Mesodermal cell (in vitro differentiated cells): Measurements from ENCODE around the gene GFPT2.

ENCODE experiments used
- H3K27ac ChIP-seq: 2 replicates; pipeline ENCODE4 v1.7.0; 2013; ENCODE audit warnings: mild to moderate bottlenecking, low read depth, low read length, moderate library complexity; ENCODE audit not compliant: severe bottlenecking
- H3K36me3 ChIP-seq: 2 replicates; pipeline ENCODE4 v1.7.1; 2013; ENCODE audit warnings: mild to moderate bottlenecking, low read length, moderate library complexity; ENCODE audit not compliant: control insufficient read depth, insufficient read depth
- H3K4me1 ChIP-seq: one replicate; pipeline ENCODE4 v1.7.1; 2013; ENCODE audit warnings: mild to moderate bottlenecking, low read length; ENCODE audit not compliant: insufficient read depth, control insufficient read depth, poor library complexity, severe bottlenecking
- H3K4me3 ChIP-seq: 2 replicates; pipeline ENCODE4 v1.7.0; 2013; ENCODE audit warnings: low read length, control low read depth, mild to moderate bottlenecking; ENCODE audit not compliant: insufficient read depth, poor library complexity, severe bottlenecking; ENCODE audit errors: extremely low read depth
- H3K9me3 ChIP-seq: 2 replicates; pipeline ENCODE4 v1.7.1; 2013; ENCODE audit warnings: mild to moderate bottlenecking, low read length, moderate library complexity; ENCODE audit not compliant: control insufficient read depth
- WGBS, 2 experiments: methylation state at CpG; one replicate each; pipeline ENCODE4 v1.1.5; 2013; ENCODE audit warnings: missing lambda C conversion rate in 2 of 2; ENCODE audit not compliant: insufficient coverage in 2 of 2; 5-methylcytosine and 5-hydroxymethylcytosine counted together

Gene GFPT2

DNA sequence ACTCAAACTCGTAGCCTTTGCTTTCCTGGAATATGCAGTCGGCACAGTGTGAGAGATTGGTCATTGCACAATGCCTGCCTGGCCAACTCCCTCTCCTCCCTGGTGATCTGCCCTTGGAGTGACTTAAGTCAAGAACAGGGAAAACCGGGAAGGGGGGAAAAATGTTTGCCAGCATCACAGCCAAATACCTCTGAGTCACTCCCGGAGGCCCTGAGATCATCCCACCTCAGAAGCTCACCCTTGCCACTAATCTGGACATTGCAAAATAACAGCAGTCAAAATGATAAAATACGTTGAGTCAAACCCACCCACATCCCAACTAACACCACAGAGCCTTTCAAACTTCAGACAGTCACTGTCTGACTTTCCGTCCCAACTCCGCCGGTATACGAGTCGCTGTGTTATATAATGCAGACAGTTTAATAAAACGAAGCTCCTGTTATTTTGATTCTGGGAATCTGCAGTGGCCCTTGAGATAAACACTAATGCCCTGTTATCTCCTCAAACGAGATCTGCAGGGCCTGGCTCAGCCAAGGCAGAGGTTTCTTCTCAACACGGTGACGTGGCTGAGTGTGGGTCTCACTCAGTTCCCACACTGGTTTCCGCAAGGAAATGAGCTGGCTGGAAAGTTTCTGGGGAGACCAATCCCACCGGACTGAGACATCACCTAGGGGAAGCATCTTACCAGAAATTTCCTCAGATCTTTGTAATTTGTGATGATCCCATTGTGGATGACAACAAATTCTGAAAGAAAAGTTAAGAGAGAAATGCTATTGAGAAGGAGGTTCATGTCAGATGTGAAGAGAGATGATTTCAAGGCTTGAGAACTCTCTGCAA is 22.1 kb downstream of the GFPT2 start:
- H3K4me3 ChIP-seq = no peak overlapping the region
- H3K9me3 ChIP-seq = no peaks in the 10 kb centered on the region
- peak overlapping the region; percentile 100 for H3K27ac ChIP-seq
- H3K4me1 ChIP-seq = peaks cover 29% of the 10 kb centered on the region
- 58 to 65% methylated on average over 13 to 15 of the region's 16 CpGs for WGBS, 2 experiments
- H3K36me3 ChIP-seq = peaks cover 65% of the 10 kb centered on the region

DNA sequence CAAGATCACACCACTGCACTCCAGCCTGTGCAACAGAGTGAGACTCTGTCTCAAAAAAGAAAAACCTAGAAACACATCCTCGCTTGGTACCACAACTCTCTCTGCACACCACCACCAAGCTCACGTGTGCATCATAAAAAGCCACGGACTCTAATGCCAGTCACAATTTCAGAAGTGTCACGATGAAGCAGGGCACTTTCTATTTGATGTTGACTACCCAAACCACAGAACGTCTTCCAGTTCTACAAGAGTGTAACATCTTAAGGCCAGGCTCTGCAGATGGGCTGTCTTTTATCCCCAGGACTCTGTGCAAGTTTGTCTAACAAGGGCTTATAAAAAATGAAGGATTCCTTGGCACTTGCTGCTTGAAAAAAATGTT is 22.9 kb downstream of the GFPT2 start:
- Histone ChIP-seq H3K4me1 (peaks cover 32% of the 10 kb centered on the region), H3K4me3 (no peak overlapping the region), H3K27ac (peak overlapping the region; percentile 100), H3K36me3 (peaks cover 58% of the 10 kb centered on the region), H3K9me3 (no peaks in the 10 kb centered on the region)
- 86 to 100% methylated on average over 3 to 5 of the region's 5 CpGs for WGBS, 2 experiments

DNA sequence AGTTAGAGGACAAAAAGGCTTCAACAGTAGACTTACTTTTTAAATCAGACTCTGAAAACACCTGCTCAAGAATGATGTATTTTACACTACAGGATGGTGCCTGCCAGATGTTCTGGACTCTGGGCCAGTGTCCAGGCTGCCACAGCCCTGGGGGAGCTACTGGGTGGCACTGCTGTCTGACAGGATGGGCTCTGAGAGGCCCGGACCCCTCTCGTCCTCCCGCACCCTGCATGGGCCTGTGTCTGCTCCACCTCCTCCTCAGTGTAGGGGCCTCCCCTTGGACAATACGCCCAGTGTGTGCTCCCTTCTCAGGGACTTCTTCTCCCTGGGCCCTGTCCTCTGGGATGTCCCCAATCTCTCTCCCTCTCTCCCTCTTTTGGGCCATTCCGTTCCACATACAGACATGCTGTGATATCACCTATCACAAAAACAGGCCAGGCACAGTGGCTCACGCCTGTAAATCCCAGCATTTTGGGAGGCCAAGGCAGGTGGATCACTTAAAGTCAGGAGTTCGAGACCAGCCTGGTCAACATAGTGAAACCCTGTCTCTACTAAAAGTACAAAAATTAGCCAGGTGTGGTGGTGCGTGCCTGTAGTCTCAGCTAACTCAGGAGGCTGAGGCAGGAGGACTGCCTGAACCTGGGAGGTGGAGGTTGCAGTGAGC is 23.4 kb downstream of the GFPT2 start:
- peak overlapping the region; percentile 23 for H3K27ac ChIP-seq
- WGBS, 2 experiments = 89 to 94% methylated on average over 7 of the region's 8 CpGs

DNA sequence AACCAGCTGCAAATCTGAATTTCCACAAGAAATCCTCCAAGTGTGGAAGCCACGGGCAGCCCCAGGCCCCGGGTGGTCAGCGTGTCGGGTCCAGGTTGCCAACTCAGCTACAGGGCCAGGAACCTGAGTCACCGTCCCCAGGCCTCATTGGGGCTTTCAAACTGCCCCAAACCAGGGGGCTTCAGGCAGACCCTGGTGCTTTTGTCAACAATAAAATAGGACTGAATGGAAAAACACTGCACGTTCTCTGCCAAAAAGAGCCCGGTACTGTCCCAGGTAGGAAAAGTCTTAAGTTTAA is 24.0 kb downstream of the GFPT2 start:
- H3K36me3 ChIP-seq = peaks cover 56% of the 10 kb centered on the region
- H3K27ac ChIP-seq = no peak overlapping the region
- peaks cover 34% of the 10 kb centered on the region for H3K4me1 ChIP-seq
- no peak overlapping the region for H3K4me3 ChIP-seq
- 84 to 87% methylated on average over 7 of the region's 7 CpGs for WGBS, 2 experiments
- no peaks in the 10 kb centered on the region for H3K9me3 ChIP-seq

More for the DNA sequence above, 23.4 kb downstream of the GFPT2 start:
- Histone ChIP-seq H3K9me3 (no peaks in the 10 kb centered on the region), H3K36me3 (peaks cover 56% of the 10 kb centered on the region), H3K4me3 (no peak overlapping the region), H3K4me1 (peaks cover 36% of the 10 kb centered on the region)

DNA sequence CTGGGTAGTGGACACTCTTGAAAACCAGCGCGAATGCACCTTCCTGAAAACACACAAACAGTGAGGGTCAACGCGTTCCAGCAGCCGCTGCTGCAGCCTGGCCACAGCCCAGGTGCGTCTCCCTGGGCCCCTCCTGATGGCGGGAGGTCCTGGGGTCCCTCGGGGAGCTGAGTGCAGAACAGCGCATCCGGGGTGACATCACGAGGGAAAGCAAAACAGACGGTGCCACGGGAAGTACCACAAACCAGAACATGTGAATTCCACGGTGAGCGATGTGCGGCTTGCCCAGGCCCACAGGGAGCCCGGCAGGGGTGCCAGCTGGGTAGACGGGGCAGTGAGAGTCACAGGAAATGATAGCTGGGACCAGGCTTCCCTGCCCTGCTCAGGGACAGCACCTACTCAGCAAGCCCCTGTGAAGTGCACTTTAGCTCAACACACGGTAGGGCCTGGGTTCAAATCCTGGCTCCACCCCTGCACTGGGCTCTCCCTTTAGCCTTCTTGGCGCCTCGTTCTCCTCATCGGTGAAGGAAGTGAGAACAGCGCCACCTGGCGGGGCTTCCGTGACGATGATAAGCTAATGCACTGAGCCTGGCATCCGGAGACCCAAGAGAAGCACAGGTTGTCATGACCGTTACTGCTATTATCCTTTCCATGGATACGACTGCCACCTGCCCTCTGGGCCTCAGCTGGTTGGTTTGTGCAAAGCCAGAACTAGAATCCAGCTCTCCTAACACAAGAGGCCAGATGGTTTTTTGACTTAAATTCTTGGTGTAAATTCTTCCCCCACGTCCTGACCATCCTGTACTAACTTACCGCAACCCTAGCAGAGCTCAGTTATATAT is 24.6 kb downstream of the GFPT2 start:
- WGBS, 2 experiments = 82 to 85% methylated on average over 28 to 31 of the region's 31 CpGs
- Histone ChIP-seq H3K4me1 (peaks cover 35% of the 10 kb centered on the region), H3K27ac (no peak overlapping the region), H3K9me3 (no peaks in the 10 kb centered on the region), H3K36me3 (peaks cover 57% of the 10 kb centered on the region), H3K4me3 (no peak overlapping the region)

DNA sequence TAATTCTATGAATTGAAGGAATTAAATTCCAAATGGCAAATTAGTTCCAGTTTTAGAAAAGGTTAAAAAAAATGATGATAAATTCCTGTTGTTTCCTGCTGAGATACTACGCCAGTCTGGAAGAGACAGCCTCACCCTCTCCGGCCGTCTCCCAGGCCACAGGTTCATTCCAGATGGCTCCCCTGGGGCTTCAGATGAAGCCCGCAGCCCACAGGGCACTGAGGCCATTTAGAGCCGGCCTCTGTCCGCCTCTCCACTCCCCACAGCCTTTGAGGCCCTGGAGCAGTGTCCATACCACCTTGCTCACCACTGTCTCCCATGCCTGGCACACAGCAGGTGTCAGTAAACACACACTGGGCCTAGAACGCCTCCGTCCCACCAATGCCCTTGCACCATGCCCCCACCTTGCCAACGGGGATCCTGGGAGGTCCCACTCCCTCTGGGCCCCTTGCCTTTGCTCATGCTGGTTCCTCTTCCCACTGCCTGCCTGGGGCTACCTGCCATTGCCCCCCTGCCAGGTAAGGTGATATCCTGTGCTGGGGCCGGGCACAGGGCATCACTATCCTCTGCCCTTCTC is 26.1 kb downstream of the GFPT2 start:
- Histone ChIP-seq H3K9me3 (no peaks in the 10 kb centered on the region), H3K27ac (no peak overlapping the region), H3K4me1 (peaks cover 35% of the 10 kb centered on the region), H3K36me3 (peaks cover 63% of the 10 kb centered on the region), H3K4me3 (no peak overlapping the region)
- WGBS, 2 experiments = 90 to 96% methylated on average over 10 of the region's 10 CpGs

DNA sequence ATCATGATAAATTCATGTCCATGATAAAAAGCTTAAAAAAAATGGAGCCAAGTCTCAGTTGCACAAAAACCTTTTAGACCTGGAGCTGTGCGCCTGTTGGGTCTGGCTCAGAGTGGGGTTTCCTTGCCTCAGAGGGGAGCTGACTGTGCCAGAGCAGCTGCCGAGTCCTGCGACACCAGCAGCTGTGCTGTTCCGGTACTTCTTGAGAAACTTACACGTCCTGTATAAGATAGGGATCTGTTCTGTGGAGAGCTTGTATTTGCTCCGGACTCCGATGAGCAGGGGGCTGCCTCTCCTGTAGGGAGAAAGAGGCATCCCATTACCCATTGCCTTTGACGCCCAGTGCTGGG is 28.6 kb downstream of the GFPT2 start:
- H3K27ac ChIP-seq = no peak overlapping the region

DNA sequence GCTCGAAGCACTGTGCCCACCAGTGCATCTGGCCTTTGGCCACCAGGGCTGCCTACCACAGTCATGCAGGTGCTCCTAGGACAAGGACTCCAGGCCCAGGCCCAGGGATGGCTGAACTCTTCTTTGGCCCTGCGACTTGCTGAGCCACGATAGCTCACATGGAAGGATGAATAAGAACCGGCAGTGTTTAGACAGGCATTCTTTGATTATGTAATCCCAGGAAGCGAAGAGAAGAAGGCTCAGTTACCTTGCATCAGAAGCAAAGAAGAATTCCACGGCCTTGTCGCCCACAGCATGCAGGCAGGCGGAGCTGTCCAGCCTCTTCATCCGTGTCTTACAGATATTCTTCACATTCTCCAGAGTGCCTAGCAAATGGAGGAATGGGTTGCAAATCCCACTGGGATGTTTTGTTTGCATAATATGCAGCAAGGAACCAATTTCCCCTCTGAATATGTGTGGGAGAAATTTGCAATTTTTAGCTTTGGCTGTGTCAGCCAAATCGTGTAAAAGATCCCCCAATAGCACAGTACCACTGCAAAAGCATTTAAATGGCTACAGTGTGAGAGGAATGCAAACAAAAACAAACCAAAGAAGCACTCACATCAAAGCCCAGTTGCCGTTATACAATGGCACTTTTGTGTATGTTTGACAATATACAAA is 29.1 kb downstream of the GFPT2 start:
- Histone ChIP-seq H3K36me3 (peaks cover 78% of the 10 kb centered on the region), H3K9me3 (no peaks in the 10 kb centered on the region), H3K27ac (no peak overlapping the region), H3K4me1 (peaks cover 14% of the 10 kb centered on the region), H3K4me3 (no peak overlapping the region)
- WGBS, 2 experiments = 88 to 90% methylated on average over 5 to 8 of the region's 11 CpGs

More for the DNA sequence above, 28.6 kb downstream of the GFPT2 start:
- Histone ChIP-seq H3K4me1 (peaks cover 15% of the 10 kb centered on the region), H3K4me3 (no peak overlapping the region), H3K36me3 (peaks cover 75% of the 10 kb centered on the region), H3K9me3 (no peaks in the 10 kb centered on the region)
- 92 to 95% methylated on average over 5 to 8 of the region's 8 CpGs for WGBS, 2 experiments

DNA sequence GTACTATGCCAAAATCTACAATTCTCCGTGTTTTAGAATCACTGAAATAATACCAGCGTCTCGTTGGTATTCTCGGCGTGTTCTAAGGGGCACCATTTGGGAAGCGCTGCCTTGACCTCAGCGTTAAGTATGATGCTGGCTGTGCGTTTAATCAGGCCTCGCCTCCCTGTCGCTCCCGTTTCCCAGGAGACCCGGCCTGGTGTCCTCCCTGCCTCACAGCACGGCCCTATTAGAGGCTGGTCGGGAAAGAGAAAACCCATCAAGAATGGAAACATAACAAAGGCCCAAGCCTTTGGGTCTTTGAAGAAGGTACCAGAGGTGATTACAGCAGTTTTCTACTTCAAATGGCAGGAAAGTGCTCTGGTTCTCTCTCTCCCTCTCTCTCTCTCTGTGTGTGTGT is 30.0 kb downstream of the GFPT2 start:
- Histone ChIP-seq H3K4me3 (no peak overlapping the region), H3K9me3 (no peaks in the 10 kb centered on the region), H3K27ac (no peak overlapping the region), H3K4me1 (peaks cover 14% of the 10 kb centered on the region), H3K36me3 (peaks cover 77% of the 10 kb centered on the region)
- 95 to 98% methylated on average over 10 to 14 of the region's 14 CpGs for WGBS, 2 experiments

DNA sequence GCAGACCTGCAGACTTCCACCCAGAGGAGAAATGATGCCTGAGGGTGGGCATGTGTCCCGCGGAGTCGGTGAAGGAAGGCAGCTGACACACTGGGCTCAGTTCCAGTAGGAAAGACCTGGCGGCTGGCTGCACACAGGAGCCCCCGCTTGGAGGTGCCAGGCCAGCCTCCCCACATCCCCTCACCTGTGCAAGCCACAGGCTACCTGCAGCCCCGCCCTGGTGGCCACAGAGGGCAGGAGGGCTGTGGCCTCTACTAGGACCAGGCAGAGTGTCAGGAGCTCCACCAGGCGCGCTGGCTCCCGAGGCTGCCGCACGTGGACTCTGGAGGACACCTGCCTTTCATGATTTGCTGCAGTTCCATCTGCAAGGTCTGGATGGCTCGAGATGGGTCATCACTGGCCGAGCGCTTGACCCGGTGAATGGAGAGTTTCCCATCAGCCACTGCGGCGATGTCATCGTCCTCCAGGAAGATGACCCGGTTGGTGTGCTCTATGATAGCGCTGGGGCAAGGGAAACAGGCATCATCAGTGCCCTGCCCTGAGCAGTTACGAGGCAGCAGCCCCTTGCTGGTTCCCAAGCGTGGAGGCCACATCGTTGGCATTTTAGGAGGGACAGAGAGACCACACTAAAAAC is 34.6 kb downstream of the GFPT2 start:
- 94% methylated on average over 19 to 20 of the region's 23 CpGs for WGBS, 2 experiments
- Histone ChIP-seq H3K36me3 (peaks cover 70% of the 10 kb centered on the region), H3K27ac (no peak overlapping the region), H3K9me3 (no peaks in the 10 kb centered on the region), H3K4me1 (peaks cover under 1% of the 10 kb centered on the region), H3K4me3 (no peak overlapping the region)
